8988T (cell line): Measurements from ENCODE around the gene B3GNT3.
"Not testable (repeated sequence)": the region's sequence is repeated elsewhere in the genome, so short reads cannot be mapped to it uniquely, and the experiment has no call there.

ENCODE experiments used
- DNase-seq: peaks from one replicate; pipeline ENCODE4 v3.0.0; 2011

B3GNT3 gene

DNA sequence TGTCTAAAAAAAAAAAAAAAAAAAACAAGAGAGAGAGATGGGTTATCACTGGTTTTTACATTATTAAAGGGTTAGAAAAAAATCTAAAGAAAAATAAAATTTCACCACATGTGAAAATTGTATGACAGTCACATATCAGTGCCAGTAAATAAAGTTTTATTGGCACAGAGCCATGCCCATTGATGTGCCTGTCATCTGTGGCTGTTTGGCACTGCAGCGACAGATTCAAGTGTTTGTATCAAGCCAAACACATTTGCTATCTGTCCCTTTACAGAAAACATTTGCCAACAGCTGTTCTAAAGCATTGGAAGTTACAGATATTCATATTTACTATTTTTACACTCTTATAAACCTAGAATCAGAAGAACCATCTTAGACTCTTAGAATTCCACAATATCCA is 27.4 kb upstream of the B3GNT3 start:
- no peak for DNase-seq

DNA sequence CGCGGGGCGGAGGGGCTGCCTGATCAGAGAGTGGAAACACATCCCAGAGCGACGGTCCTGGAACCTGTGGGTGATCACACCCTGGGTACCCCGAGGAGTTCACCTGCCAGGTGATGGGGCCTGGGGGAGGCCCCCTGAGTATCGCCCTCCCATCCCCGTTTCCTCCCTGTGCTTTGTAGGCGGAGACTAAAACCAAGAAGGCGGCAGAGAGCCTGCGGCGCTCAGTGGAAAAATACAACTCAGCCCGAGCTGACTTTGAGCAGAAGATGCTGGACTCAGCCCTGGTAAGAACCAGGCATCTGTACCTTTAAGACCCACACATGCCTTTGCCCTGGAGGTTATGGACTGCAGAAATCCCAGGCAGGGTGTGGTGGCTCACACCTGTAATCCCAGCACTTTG is 24.3 kb upstream of the B3GNT3 start:
- no peak for DNase-seq

DNA sequence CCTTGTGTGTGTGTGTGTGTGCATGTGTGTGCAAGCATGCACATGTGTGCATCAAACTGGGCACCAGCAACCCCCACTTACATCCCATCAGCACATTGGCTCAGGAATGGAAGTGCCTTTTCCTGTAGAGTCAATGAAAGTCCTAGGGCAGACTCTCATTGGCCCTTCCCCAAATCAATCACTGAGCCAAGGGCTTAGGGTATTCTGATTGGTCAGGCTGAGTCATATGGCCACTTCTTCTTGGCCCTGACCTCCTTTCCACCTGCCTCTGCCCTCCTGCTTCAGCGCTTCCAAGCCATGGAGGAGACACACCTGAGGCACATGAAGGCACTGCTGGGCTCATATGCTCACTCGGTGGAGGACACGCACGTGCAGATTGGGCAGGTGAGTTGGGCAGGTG is 22.8 kb upstream of the B3GNT3 start:
- no peak for DNase-seq

DNA sequence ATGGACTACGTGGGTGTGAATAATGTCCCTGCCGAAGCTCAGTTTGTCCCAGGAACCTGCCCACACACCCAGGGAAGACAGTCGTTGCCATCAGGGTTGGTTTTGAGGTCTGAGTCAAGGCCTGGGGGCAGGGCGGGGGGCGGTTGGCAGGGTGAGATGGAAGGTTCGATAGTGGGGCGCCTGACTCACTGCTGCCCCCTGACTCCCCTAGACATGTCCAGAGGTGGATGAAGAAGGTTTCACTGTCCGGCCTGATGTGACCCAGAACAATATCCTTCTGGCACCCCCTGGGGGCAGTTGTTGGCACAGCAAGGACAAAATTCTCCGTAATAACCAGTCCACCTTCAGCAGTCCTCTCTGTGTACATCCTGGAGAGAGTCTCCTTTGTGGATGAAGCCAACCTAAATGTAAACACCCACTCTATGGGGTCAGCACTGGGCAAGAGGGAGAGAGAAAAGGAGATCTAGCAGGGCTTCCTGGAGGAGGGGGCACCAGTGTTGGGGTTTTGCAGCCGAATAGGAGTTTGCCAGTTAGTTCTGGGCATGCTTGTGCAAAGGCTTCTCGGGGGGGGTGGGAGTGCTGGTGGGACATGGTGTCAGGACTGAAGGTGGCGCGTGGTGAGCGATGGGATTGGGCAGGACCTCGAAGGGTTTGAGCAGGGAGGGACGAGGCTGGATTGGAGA is 19.6 kb upstream of the B3GNT3 start:
- DNase-seq = no peak

DNA sequence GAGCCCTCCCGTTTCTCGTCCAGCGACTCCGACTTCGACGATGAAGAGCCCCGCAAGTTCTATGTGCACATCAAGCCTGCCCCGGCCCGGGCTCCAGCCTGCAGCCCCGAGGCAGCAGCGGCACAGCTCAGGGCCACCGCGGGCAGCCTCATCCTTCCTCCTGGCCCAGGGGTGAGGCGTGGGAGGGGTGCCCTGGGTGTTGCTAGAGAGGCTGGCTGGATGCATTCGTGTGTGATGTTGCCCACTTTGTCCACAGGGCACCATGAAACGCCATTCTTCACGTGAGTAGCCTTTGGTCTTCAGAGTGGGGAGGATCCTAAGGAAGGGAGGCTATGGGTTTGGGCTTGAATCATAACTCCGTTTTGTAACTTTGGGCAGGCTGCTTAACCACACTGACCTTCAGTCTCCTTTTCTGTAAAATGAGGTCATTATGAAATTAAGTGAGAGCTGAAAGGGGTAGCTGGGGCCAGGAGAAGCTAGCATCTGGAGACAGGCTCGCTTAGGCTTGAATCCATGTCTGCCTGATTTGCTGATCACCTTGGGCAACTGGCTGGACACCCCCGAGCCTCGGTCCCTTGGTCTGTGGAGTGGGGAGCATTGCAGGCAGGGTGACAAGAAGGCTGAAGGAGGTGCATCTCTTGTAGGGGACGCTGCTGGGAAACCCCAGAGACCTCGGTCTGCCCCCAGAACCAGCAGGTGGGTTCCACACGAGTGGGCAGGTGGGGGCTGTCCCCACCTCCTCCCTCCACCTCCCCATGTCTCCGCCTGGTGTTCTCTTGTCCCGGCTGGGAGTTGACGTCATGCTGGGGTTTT is 18.7 kb upstream of the B3GNT3 start:
- no peak for DNase-seq

DNA sequence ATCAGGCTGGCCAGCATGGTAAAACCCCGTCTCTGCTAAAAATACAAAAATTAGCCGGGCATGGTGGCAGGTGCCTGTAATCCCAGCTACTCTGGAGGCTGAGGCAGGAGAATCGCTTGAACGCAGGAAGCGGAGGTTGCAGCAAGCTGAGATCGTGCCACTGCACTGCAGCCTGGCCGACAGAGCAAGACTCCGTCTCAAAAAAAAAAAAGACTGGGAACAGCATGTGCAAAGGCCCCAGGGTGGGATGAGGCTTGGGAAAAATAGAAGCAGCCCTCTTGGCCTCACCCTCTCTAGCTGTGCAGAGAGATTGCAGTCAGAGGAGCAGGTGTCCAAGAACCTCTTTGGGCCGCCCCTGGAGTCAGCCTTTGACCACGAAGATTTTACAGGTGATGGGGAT is 17.1 kb upstream of the B3GNT3 start:
- not testable (repeated sequence) for DNase-seq

DNA sequence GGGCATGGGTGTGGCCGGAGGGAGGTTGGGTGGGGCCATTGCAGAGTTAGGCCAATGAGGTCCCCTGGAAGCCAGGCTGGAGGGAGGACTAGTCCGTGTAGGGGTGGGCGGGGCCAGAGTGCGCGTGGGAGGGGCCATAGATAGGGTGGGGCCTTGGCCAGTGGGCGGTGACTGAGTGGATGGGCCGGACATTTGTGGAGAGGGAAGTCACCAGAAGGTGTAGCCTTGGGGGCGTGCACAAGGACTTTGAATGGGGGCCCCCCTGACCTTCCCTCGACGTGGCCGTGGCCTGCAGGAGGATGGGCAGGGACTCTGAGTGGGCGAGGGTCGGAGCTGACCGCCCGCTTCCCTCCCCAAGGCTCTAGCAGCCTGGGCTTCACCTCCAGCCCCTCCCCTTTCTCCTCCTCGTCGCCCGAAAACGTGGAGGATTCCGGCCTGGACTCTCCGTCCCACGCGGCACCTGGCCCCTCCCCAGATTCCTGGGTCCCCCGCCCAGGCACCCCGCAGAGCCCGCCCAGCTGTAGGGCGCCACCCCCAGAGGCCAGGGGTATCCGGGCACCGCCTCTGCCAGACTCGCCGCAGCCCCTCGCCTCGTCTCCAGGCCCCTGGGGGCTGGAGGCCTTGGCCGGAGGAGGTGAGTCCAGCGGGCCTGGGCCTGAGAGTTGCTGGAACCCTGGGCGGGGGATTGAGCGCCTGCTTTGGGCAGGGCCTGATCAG is 16.5 kb upstream of the B3GNT3 start:
- DNase-seq = no peak

DNA sequence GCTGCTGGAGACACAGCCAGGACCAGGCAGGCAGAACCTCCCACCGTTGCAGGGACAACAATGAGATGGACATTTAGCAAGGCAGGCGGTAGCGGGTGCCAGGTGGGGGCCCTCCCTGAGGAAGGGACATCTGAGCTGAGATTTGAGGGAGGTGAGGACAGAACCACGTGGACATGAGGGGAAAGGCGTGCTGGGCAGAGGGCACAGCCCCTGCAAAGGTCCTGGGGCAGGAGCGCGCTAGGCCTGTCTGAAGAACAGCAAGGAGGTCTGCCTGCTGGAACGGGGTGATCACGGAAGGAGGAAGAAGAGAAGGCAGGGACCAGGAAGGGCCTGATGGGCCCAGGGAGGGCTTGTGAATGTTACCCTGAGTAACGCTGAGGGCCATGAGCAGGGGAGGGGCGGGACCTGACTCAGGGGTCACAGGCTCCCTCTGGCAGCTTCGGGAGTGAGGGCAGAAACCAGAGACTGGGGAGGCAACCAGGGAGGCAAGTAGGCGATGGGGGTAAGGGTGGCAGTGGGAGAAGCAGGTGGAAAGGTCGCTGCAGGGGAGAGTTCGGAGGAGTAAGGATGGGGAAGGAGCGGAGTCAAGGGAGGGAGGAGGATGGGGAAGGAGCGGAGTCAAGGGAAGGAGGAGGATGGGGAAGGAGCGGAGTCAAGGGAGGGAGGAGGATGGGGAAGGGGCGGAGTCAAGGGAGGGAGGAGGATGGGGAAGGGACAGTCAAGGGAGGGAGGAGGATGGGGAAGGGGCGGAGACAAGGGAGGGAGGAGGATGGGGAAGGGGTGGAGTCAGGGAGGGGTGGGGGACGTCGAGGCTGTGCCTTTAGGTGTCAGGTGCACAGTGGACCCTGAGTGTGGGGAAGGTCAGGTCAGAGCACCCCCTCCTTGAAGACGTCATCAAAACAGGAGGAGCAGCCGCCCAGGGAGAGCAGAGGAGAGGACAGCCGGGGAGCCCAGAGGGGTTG is 15.7 kb upstream of the B3GNT3 start:
- no peak for DNase-seq

DNA sequence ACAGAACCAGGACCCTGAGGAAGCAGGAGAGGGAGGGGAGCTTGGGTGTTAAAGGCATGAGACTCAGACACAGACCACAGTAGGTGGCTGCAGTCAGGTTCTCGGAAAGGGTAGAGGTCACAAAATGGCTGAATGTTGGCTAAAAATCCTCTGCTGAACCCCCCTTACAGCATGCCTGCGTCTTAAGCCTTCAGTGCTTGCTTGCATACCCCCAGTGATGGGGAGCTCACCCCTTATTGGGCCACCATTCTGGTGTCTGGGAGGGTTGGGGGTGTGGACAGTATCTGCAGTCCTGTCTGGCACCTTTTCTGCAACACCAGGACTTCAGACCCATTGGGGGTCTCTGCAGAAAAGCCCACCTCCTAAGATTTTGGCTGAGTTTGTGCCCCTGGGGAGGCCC is 14.2 kb upstream of the B3GNT3 start:
- DNase-seq = no peak

DNA sequence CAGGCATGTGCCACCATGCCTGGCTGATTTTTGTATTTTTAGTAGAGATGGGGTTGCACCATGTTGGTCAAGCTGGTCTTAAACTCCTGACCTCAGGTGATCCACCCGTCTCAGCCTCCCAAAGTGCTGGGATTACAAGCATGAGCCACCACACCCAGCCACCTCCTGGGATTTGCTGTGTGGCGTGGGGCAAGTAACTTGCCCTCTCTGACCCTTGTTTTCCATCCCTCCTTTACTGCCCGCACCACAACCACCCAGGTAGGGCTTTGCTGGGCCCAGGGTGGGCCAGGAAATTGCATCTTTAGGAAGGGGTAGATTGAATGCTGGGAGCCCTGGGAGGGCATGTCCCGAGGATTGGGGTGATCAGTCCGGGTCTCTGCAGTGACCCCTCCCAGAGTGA is 11.2 kb upstream of the B3GNT3 start:
- not testable (repeated sequence) for DNase-seq

DNA sequence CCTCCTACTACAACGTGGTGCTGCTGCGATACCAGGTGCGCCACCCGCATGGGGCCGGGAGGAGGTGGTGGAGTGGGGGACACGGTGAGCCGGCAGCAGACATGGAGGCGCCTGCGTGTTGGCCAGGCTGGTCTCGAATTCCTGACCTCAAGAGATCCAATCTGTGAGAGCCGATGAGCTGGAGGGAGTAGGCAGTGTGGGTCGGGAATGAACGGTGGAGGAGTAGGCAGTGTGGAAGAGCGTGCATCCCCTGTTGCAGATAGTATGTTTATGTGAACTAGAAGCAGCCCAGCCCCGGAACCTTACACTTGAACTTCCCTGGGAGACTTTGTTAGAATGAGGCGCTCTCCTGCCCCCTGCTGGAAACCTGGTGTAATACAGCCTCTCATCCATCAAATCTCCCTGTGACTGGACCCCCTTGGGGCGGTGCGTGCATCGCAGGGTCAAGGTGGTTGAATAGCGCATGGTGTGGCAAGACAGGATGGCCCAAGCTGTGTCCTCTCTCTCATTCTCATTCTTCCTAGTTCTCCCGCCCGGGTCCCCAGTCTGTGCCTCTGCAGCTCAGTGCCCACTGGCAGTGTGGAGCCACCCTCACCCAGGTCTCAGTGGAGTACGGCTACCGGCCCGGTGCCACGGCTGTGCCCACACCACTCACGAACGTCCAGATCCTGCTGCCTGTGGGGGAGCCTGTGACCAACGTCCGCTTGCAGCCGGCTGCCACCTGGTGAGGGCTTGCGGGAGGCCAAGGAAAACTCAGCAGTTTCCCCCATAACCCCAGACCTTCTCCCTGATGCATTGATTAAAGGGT is 10.5 kb upstream of the B3GNT3 start:
- peak; percentile 77 for DNase-seq

DNA sequence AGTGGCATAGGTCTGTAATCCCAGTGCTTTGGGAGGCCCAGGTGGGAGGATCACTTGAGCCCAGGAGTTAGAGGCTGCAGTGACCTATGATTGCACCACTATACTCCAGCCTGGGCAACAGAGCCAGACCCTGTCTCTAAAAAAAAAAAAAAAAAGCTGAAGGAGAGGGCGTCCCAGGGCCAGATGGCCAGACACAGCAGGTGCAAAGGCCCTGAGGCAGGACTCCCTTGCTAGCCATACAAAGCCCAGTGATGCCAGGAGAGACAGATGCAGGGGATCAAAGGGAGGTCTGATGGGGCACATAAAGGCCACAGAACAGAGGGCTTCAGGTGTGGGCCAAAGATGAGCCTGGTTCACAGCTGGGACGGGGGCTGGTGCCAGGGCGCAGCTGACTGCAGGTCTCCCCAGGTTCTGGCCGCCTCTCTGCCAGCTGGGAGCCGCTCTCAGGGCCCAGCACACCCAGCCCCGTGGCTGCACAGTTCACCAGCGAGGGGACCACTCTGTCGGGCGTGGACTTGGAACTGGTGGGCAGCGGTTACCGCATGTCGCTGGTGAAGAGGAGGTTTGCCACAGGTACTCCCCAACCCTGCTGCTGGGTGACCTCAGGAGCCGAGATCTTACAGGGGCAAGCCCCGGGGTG is 7.5 kb upstream of the B3GNT3 start:
- DNase-seq = no peak

DNA sequence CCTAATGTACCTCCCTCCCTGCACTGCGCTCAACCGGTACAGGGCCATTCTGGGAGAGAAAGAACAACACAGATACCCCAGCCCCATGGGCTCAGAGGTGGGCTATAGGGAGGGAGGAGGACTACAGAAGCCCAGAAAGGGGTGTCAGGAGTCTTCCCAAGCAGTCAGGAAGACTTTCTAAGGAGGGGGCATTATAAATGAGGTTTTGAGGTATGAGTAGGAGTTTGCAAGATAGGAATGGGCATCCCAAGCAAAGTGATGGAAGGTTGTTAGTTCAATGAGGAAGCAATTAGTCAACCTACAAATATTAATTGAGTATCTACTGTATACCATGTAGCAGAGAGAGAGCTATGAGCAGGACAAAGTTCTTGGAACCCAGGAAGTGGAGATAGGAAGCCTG is 6.3 kb upstream of the B3GNT3 start:
- no peak for DNase-seq

DNA sequence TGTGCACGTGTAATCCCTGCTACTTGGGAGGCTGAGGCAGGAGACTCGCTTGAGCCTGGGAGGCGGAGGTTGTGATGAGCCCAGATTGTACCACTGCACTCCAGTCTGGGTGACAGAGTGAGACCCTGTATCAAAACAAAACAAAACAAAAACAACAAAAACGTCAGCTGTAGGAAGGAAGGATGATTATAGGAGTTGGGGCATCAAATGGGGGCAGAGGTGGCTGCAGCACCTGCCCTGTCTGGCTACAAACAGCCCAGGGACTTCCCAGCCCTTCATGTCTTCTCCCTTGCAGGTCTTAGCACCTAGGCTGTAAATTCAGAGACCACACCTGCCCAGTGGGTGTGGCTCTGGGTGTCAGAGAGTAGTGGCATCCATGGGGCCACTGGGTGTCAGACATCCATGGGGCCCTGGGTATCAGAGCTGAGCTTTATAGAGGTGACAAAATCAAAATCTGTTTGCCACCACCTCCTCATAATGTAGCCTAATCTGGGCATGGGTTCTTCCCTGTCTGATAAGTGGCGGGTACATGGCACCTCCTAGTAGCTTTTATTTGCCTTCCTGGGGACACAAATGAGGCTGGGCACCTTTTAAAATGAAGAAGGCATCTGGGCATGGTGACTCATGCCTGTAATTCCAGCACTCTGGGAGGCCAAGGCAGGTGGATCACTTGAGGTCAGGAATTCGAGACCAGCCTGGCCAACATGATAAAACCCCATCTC is 4.7 kb upstream of the B3GNT3 start:
- no peak for DNase-seq

DNA sequence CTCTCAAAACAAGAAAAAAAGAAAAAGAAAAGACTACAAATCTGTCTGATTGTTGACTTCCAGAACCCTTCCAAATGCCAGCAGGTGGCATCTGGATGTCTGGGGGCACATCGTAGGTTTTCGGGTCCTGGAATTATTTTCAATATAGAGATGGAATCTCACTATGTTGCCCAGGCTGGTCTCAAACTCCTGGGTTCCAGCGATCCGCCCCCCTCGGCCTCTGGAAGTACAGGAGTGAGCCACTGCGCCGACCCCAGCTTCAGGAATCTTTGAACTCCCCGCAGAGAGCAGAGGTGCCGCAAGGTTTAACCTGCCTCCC is 567 bp upstream of the B3GNT3 start:
- no peak for DNase-seq

DNA sequence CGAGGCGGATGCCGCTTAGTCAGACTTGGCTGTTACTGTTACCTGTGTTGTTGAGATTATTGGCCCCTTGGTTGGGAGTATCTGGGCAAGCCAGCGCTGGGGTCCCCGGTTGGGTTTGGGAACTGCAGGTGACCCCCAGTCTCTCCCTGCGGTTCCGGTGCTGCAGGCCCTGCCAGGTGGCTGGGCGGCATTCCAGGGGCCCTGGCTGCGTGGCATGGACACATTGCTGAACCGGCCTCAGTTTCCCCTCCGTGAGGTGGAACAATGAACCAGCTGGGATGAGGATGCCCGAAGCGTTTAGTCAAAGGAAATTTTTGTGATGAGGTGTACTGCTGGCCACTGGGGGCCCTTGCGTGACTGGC is 538 bp downstream of the B3GNT3 start:
- DNase-seq = no peak

DNA sequence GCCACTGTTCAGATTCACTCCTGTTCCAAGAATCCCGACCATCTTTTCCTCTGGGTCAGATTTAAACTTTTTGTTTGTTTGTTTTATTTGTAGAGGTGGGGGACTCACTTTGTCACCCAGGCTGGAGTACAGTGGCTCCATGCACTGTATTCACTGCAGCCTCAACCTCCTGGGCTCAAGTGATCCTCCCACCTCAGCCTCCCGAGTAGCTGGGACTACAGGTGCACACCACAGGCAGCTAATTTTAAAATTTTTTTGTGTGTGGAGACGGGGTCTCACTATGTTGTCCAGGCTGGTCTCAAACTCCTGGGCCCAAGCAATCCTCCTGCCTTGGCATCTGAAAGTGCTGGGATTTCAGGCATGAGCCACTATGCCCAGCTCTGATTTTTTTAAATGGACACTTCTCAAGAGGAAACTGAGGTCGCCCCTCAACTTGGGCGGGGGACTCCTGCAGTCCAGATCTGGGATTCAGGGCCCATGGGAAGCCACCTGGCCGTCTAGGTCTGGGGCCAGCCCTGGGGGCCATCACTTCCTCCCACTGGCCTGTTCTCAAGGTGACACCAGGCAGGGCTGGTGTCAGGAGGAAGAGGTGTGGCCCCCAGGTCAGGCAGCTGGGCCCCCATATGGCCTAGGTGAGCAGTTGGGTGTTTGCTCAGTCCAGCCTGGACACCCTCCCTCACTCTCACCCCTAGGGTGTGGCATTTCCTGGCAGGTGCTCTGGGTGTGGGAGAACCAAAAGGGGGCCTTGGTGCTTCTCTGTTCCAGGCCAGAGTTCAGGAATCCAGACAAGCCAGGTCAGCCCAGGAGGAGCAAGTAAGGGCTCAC is 1.3 kb downstream of the B3GNT3 start:
- no peak for DNase-seq

DNA sequence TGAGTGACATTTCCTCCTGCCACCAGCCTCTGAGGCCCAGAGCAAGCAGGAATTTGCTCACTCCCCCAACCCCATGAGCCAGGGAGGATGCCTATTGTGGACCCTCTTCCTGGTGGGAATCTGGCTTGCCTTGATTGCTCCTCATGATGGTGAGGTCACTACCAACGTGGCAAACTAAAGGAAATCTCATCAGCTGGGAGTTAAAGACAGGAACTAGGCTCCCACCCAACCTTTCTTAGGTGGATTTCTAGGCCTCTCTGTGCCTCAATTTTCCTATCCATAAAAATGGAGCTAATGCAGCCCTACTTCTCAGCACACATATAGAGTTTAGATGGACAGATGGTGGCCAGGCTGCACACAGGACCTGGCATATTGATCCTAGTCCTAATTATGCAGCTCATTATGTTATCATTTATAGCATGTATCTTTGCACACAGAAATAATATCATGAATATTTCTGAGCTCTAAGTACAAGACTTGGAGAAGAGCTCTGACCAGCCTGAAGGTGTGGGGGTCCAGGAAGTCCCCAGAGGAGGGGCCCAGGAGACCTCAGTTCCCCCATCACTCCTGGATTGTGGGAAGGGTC is 2.0 kb downstream of the B3GNT3 start:
- DNase-seq = no peak

DNA sequence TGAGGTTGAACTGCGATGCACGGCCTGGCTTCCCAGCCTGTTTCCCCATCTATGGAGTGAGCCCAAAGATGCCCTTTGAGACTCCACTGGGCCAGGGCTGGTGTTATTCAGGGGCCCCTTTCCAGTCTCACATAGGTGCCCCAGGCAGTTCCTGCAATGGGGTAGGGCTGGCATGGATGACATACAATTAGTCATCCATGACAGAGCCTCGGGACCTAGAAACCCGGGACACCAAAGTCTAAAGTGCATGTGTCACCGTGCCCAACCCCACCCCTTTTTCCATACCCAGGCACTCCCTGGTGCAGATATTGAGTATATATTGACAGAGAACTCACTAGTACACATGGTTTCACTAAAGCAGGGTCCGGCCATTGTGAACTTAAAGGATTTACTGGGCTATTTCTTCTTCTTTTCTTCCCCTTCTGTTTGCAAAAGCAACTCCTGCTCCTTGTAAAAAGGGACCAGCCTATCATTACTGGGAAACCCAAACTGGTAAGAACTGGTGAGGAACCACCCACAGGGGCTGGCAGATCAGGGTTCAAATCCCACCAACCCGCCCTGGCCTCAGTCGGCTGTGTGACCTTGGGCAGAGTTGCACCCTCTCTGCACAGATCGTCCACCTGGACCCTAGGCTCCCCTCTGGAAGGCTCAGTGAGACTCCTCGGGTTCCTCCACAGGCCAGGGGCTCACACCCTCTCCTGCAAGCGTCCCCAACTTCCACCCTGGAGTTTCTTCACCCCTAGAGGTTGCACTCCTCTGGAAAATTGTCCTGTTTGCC is 2.7 kb downstream of the B3GNT3 start:
- peak; percentile 78 for DNase-seq
